ENCODE data around the gene GRIFIN. TPM values are rescaled to one million over a fixed set of nuclear protein-coding genes. Genes with fewer than 3 reads are reported as not detected.

The GRIFIN gene
- total RNA-seq, 6 experiments from 2014 or later = not detected

GRCh38 chr7:2521952-2522591, 45.9 kb upstream of the GRIFIN start:
- Mint-ChIP-seq H3K9me3 (no peaks in the 10 kb centered on the region), H3K4me3 (peak overlapping the region; percentile 91), H3K4me1 (ENCODE audit: low read depth) (peaks cover 41% of the 10 kb centered on the region), H3K36me3 (ENCODE audit: low read depth) (no peaks in the 10 kb centered on the region; the same call in 1 of the 2 replicates), H3K27ac (peak overlapping the region; percentile 70), H3K27me3 (ENCODE audit: insufficient read depth) (peaks cover 2% of the 10 kb centered on the region)
- DNase-seq = peak; percentile 38
- TF ChIP-seq, protein P1, sequence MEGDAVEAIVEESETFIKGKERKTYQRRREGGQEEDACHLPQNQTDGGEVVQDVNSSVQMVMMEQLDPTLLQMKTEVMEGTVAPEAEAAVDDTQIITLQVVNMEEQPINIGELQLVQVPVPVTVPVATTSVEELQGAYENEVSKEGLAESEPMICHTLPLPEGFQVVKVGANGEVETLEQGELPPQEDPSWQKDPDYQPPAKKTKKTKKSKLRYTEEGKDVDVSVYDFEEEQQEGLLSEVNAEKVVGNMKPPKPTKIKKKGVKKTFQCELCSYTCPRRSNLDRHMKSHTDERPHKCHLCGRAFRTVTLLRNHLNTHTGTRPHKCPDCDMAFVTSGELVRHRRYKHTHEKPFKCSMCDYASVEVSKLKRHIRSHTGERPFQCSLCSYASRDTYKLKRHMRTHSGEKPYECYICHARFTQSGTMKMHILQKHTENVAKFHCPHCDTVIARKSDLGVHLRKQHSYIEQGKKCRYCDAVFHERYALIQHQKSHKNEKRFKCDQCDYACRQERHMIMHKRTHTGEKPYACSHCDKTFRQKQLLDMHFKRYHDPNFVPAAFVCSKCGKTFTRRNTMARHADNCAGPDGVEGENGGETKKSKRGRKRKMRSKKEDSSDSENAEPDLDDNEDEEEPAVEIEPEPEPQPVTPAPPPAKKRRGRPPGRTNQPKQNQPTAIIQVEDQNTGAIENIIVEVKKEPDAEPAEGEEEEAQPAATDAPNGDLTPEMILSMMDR (IDR thresholded peaks at IDR 0.05) = peak; percentile 45

DNA sequence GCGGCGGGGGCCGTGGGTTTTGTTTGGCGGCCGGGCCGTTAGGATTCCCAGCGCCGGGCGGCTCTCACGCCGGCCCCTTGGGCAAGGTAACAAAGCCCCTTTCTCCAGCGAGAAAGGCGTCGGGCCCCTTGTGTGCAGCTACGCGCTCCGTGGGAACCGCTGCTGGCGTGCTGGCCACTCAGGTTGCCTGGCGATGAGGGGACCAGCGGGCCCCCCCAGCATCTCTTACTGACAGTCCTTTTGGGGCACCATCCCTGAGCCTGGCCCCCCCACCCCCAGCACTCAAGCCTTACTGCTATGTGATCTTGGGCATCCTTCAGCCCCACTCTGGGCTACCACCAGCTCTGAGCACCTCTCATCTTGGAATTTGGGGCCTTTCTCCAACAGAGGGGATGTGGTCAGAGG, 45.1 kb upstream of the GRIFIN start:
- no peak for DNase-seq
- Mint-ChIP-seq H3K27ac (peak overlapping the region; percentile 70), H3K27me3 (ENCODE audit: insufficient read depth) (peaks cover 2% of the 10 kb centered on the region), H3K36me3 (ENCODE audit: low read depth) (no peaks in the 10 kb centered on the region; the same call in 1 of the 2 replicates), H3K9me3 (no peaks in the 10 kb centered on the region), H3K4me3 (peak overlapping the region; percentile 91), H3K4me1 (ENCODE audit: low read depth) (peaks cover 47% of the 10 kb centered on the region)
- TF ChIP-seq, protein P1 (IDR thresholded peaks at IDR 0.05) = no peak

- Mint-ChIP-seq H3K36me3 (ENCODE audit: low read depth) (no peaks in the 10 kb centered on the region; the same call in 1 of the 2 replicates), H3K4me3 (peak overlapping the region; percentile 91), H3K4me1 (ENCODE audit: low read depth) (peaks cover 52% of the 10 kb centered on the region), H3K9me3 (no peaks in the 10 kb centered on the region), H3K27ac (peak overlapping the region; percentile 25; the same call in 1 of the 2 replicates), H3K27me3 (ENCODE audit: insufficient read depth) (peaks cover 2% of the 10 kb centered on the region)
- TF ChIP-seq, protein P1 (IDR thresholded peaks at IDR 0.05) = no peak
- peak; percentile 45 for DNase-seq
Measured at GRCh38 chr7:2520761-2521290, 44.6 kb upstream of the GRIFIN start.

- peak; percentile 18 for DNase-seq
- peaks cover 52% of the 10 kb centered on the region for H3K4me1 Mint-ChIP-seq (ENCODE audit: low read depth)
- peaks cover 2% of the 10 kb centered on the region for H3K27me3 Mint-ChIP-seq (ENCODE audit: insufficient read depth)
- TF ChIP-seq, protein P1 (IDR thresholded peaks at IDR 0.05) = peak; percentile 48
- peak overlapping the region; percentile 55 for H3K27ac Mint-ChIP-seq
- peak overlapping the region; percentile 91 for H3K4me3 Mint-ChIP-seq
- H3K36me3 Mint-ChIP-seq (ENCODE audit: low read depth) = no peaks in the 10 kb centered on the region
- no peaks in the 10 kb centered on the region for H3K9me3 Mint-ChIP-seq
Measured at GRCh38 chr7:2520131-2520760, 44.0 kb upstream of the GRIFIN start.

GRCh38 chr7:2519119-2519930, 43.1 kb upstream of the GRIFIN start, which contains the start of gene LFNG:
LFNG (plus strand) TSS chr7:2519774; CDS start chr7:2519862, 88 bp downstream.
- no peaks in the 10 kb centered on the region for H3K9me3 Mint-ChIP-seq
- H3K36me3 Mint-ChIP-seq (ENCODE audit: low read depth) = no peaks in the 10 kb centered on the region
- peak; percentile 75 for DNase-seq
- TF ChIP-seq, protein P1 (IDR thresholded peaks at IDR 0.05) = no peak
- peaks cover 2% of the 10 kb centered on the region for H3K27me3 Mint-ChIP-seq (ENCODE audit: insufficient read depth)
- H3K4me1 Mint-ChIP-seq (ENCODE audit: low read depth) = peaks cover 52% of the 10 kb centered on the region
- H3K4me3 Mint-ChIP-seq = peak within 1 kb of the TSS; percentile 91
- peak within 1 kb of the TSS; percentile 58 for H3K27ac Mint-ChIP-seq
